Right lobe of liver (tissue), 6 donors: ENCODE data around the gene GSTP1. TPM values are rescaled to one million over a fixed set of nuclear protein-coding genes. Genes with fewer than 3 reads are reported as not detected.
"Not testable (repeated sequence)": the region's sequence is repeated elsewhere in the genome, so short reads cannot be mapped to it uniquely, and the experiment has no call there.

Source experiments
- ATAC-seq, 4 donors: fragments of 200-7000 bp; cut with Tn5 transposase; one replicate each; pipeline ENCODE4 v1.9.1; 2020; ENCODE audit warnings: mild to moderate bottlenecking in 4 of 4, moderate library complexity in 4 of 4
- DNase-seq, 3 donors: peaks; one replicate each; pipeline ENCODE4 v3.0.0-alpha.2; 2020
- H3K27ac ChIP-seq, 3 donors: fragments of 200-600 bp; one replicate each; pipeline ENCODE4 v1.8.0; 2022
- H3K27me3 ChIP-seq, 2 donors: fragments of 200-600 bp; one replicate each; pipeline ENCODE4 v1.8.0; 2022
- H3K36me3 ChIP-seq, 4 donors: fragments of 200-600 bp; sonication (generic) in 1 of 4; one replicate each; pipeline versions ENCODE4 v1.5.1 to v1.8.0; 2017 to 2022; ENCODE audit warnings: control low read depth in 1 of 4
- H3K4me1 ChIP-seq, 4 donors: fragments of 200-600 bp; sonication (generic) in 1 of 4; one replicate each; pipeline versions ENCODE4 v1.5.1 to v1.8.0; 2017 to 2022; ENCODE audit warnings: control low read depth in 1 of 4
- H3K4me3 ChIP-seq, 3 donors: fragments of 200-600 bp; one replicate each; pipeline ENCODE4 v1.8.0; 2022
- H3K9me3 ChIP-seq, 4 donors: fragments of 200-600 bp; sonication (generic) in 1 of 4; one replicate each; pipeline versions ENCODE4 v1.5.1 to v1.8.0; 2017 to 2022; ENCODE audit warnings: control low read depth in 1 of 4
- CTCF ChIP-seq, 4 donors: fragments of 200-600 bp in 3 of 4; fragments of 450-650 bp in 1 of 4; IDR thresholded peaks; one replicate each; pipeline versions ENCODE4 v1.5.1 to v1.8.0; 2016 to 2022; ENCODE audit warnings: antibody characterized with exemption in 4 of 4, mild to moderate bottlenecking in 2 of 4
- POLR2A ChIP-seq: fragments of 450-650 bp; IDR thresholded peaks from one replicate; pipeline ENCODE4 v1.6.1; 2017; ENCODE audit warnings: antibody characterized with exemption, mild to moderate bottlenecking
- WGBS: methylation state at CpG from one replicate; pipeline ENCODE4 v1.1.6; 2018; ENCODE audit warnings: low coverage, low lambda C conversion rate; ENCODE audit not compliant: insufficient coverage; ENCODE audit errors: missing lambda C conversion rate; 5-methylcytosine and 5-hydroxymethylcytosine counted together
- intact Hi-C, 2 donors: fragments of 100-400 bp; cut with DNase I; formaldehyde crosslinking; loops; one replicate each; pipeline versions ENCODE4 v1.11.2 to v1.14.1; 2022
- total RNA-seq, 6 experiments: library from RNA; depleted of rRNA in 2 of 6; stranded (reverse); fragments of >200 nt in 2 of 6; fragmentation: NEBNext Ultra II Directional in 3 of 6; extraction: Animal tissue kit (Norgen Biotek cat#: 25700) in 3 of 6; gene quantifications; one replicate each; pipeline versions ENCODE4 v1.1.0 to v1.2.4, GENCODE V29; 2016 to 2023
- donor health status: DM: no; HTN: yes; CAD: no.
- donor health status: DM: no; HTN: no; CAD: no.
- donor health status: DM: no; HTN: no; CAD: no.
- donor health status: DM: no; HTN: yes; CAD: no.
- donor health status: DM: no; HTN: yes; CAD: no.

GSTP1 gene
- total RNA-seq, 6 experiments from 2014 or later, result 16.6 to 51.4 (median 32.3) TPM

GRCh38 chr11:67548555-67549110 is 35.0 kb upstream of the GSTP1 start:
- Histone ChIP-seq H3K4me3 (no peak overlapping the region), H3K27me3 (no peaks in the 10 kb centered on the region), H3K9me3 (no peaks in the 10 kb centered on the region), H3K4me1 (peaks cover 0 to 26% (median 3%) of the 10 kb centered on the region in 4 donors), H3K27ac (peak overlapping the region; percentile 22 to 84 (median 31)), H3K36me3 (no peaks in the 10 kb centered on the region)
- ATAC-seq, result peak; percentile 73 to 86 (median 82)
- intact Hi-C loops, result no loop called here
- DNase-seq, result peak; percentile 58 to 85 (median 85)
- WGBS, result 31% methylated on average over 6 of the region's 9 CpGs
- no peak for TF ChIP-seq CTCF (IDR thresholded peaks at IDR 0.05)
- TF ChIP-seq POLR2A, result no peak

GRCh38 chr11:67551127-67551526 is 32.5 kb upstream of the GSTP1 start:
- no peak overlapping the region for H3K27ac ChIP-seq
- peaks cover 0 to 13% (median 0%) of the 10 kb centered on the region in 4 donors for H3K4me1 ChIP-seq
- no peaks in the 10 kb centered on the region for H3K9me3 ChIP-seq
- intact Hi-C loops, result no loop called here
- TF ChIP-seq CTCF (IDR thresholded peaks at IDR 0.05) (no peak), POLR2A (no peak)
- H3K27me3 ChIP-seq, result no peaks in the 10 kb centered on the region
- DNase-seq (no peak), ATAC-seq (no peak)
- H3K36me3 ChIP-seq, result no peaks in the 10 kb centered on the region
- no peak overlapping the region for H3K4me3 ChIP-seq

GRCh38 chr11:67551697-67552096 is 31.9 kb upstream of the GSTP1 start:
- H3K27me3 ChIP-seq, ATAC-seq, intact Hi-C loops, H3K27ac ChIP-seq, DNase-seq, H3K9me3 ChIP-seq, H3K36me3 ChIP-seq, H3K4me3 ChIP-seq: not testable (repeated sequence)
- peaks cover 0 to 13% (median 0%) of the 10 kb centered on the region in 4 donors for H3K4me1 ChIP-seq

- TF ChIP-seq POLR2A, result no peak
- no peak for TF ChIP-seq CTCF (IDR thresholded peaks at IDR 0.05)
- Histone ChIP-seq H3K4me1 (peaks cover 0 to 3% (median 0%) of the 10 kb centered on the region in 4 donors), H3K4me3 (no peak overlapping the region), H3K27ac (no peak overlapping the region), H3K9me3 (no peaks in the 10 kb centered on the region), H3K36me3 (no peaks in the 10 kb centered on the region), H3K27me3 (no peaks in the 10 kb centered on the region)
- WGBS, result no CpG with 5 or more reads among the region's 3 CpGs
- no peak for DNase-seq
- ATAC-seq, result no peak
- intact Hi-C loops, result no loop called here
Measured at GRCh38 chr11:67556244-67556643, 27.4 kb upstream of the GSTP1 start.

- no peaks in the 10 kb centered on the region for H3K36me3 ChIP-seq
- H3K27ac ChIP-seq, result no peak overlapping the region
- intact Hi-C loops, result no loop called here
- no peak for TF ChIP-seq POLR2A
- TF ChIP-seq CTCF (IDR thresholded peaks at IDR 0.05), result no peak
- H3K4me3 ChIP-seq, result no peak overlapping the region
- WGBS, result 28% methylated on average over 13 of the region's 19 CpGs
- DNase-seq, result peak in 1 of 3 donors; percentile 46
- no peaks in the 10 kb centered on the region for H3K27me3 ChIP-seq
- peaks cover 0 to 5% (median 0%) of the 10 kb centered on the region in 4 donors for H3K4me1 ChIP-seq
- peak in 3 of 4 donors; percentile 27 to 56 (median 54) for ATAC-seq
- no peaks in the 10 kb centered on the region for H3K9me3 ChIP-seq
Measured at GRCh38 chr11:67558084-67558772, 25.4 kb upstream of the GSTP1 start.
